Common myeloid progenitor, CD34-positive (primary cell): ENCODE results near the gene ASCL1.
A peak's percentile ranks its signal among the peaks of the same experiment; 100 is the strongest.

Source experiments
- CTCF ChIA-PET: fragments of 350-600 bp; sonication (Branson Sonifier 250); formaldehyde crosslinking; loops from one replicate; lab custom pipeline; 2021; ENCODE audit warnings: antibody characterized with exemption; lab: Charles Lee
- POLR2A ChIA-PET: fragments of 350-600 bp; sonication (Branson Sonifier 250); formaldehyde crosslinking; loops from one replicate; lab custom pipeline; 2021; ENCODE audit warnings: antibody characterized with exemption; lab: Charles Lee
- DNase-seq, 3 donors: peaks; one replicate each; pipeline versions ENCODE4 v3.0.0 to v3.0.0-alpha.2; 2013
- H3K27ac ChIP-seq, 2 experiments: 1 replicate in 1 of 2; 2 replicates in 1 of 2; pipeline ENCODE4 v1.7.0; 2013; ENCODE audit warnings: inconsistent platforms in 2 of 2, low read length in 2 of 2, mild to moderate bottlenecking in 2 of 2, low read depth in 1 of 2, moderate library complexity in 1 of 2; ENCODE audit not compliant: severe bottlenecking in 2 of 2, insufficient read depth in 1 of 2, poor library complexity in 1 of 2
- H3K27me3 ChIP-seq, 5 experiments: replicated peaks in 2 of 5; 1 replicate in 3 of 5; 2 replicates in 2 of 5; pipeline versions ENCODE4 v1.6.1 to v1.7.0; 2013; ENCODE audit warnings: low read length in 4 of 5, mild to moderate bottlenecking in 2 of 5, moderate library complexity in 2 of 5, inconsistent platforms in 1 of 5; ENCODE audit not compliant: insufficient read depth in 5 of 5, control insufficient read depth in 4 of 5
- H3K36me3 ChIP-seq, 4 experiments: 1 replicate in 2 of 4; 2 replicates in 2 of 4; pipeline versions ENCODE4 v1.6.1 to v1.7.0; 2013; ENCODE audit warnings: low read length in 3 of 4, control low read depth in 1 of 4, mild to moderate bottlenecking in 1 of 4; ENCODE audit not compliant: control insufficient read depth in 4 of 4, insufficient read depth in 4 of 4
- H3K4me1 ChIP-seq, 4 experiments: 1 replicate in 3 of 4; 2 replicates in 1 of 4; pipeline versions ENCODE4 v1.6.1 to v1.7.1; 2013; ENCODE audit warnings: low read length in 3 of 4, mild to moderate bottlenecking in 3 of 4, control low read depth in 1 of 4, inconsistent platforms in 1 of 4, moderate library complexity in 1 of 4; ENCODE audit not compliant: control insufficient read depth in 4 of 4, insufficient read depth in 4 of 4; ENCODE audit errors: control extremely low read depth in 1 of 4
- H3K4me3 ChIP-seq, 7 experiments: 1 replicate in 4 of 7; 2 replicates in 3 of 7; pipeline versions ENCODE4 v1.5.1 to v1.7.0; 2013; ENCODE audit warnings: mild to moderate bottlenecking in 7 of 7, low read length in 6 of 7, moderate library complexity in 6 of 7, inconsistent platforms in 2 of 7, low read depth in 2 of 7, control low read depth in 1 of 7; ENCODE audit not compliant: insufficient read depth in 4 of 7, control insufficient read depth in 1 of 7; ENCODE audit errors: extremely low read depth in 1 of 7
- H3K9me3 ChIP-seq, 5 experiments: 1 replicate in 4 of 5; 2 replicates in 1 of 5; pipeline versions ENCODE4 v1.6.1 to v1.7.1; 2013; ENCODE audit warnings: low read length in 4 of 5, mild to moderate bottlenecking in 2 of 5, inconsistent platforms in 1 of 5, low read depth in 1 of 5, moderate library complexity in 1 of 5; ENCODE audit not compliant: control insufficient read depth in 4 of 5, insufficient read depth in 2 of 5; ENCODE audit errors: control extremely low read depth in 1 of 5
- WGBS: methylation state at CpG from one replicate; pipeline ENCODE4 v1.1.5; 2013; ENCODE audit not compliant: insufficient coverage; 5-methylcytosine and 5-hydroxymethylcytosine counted together

ASCL1 gene

GRCh38 chr12:102913453-102914226 is 43.8 kb upstream of the ASCL1 start:
- Histone ChIP-seq H3K9me3 (no peaks in the 10 kb centered on the region), H3K4me1 (peaks cover 0 to 8% (median 3%) of the 10 kb centered on the region in 4 experiments), H3K27me3 (peaks cover 0 to 18% (median 8%) of the 10 kb centered on the region in 5 experiments), H3K4me3 (no peak overlapping the region), H3K27ac (no peak overlapping the region), H3K36me3 (no peaks in the 10 kb centered on the region)
- no CpG with 5 or more reads among the region's 2 CpGs for WGBS
- POLR2A ChIA-PET, result no interaction called here
- CTCF ChIA-PET, result interaction anchor here (1.2 kb wide), 1 partner anchor 635 kb away, joined by 4 read pairs; no protein-coding TSS in a partner anchor
- DNase-seq, result no peak

DNA sequence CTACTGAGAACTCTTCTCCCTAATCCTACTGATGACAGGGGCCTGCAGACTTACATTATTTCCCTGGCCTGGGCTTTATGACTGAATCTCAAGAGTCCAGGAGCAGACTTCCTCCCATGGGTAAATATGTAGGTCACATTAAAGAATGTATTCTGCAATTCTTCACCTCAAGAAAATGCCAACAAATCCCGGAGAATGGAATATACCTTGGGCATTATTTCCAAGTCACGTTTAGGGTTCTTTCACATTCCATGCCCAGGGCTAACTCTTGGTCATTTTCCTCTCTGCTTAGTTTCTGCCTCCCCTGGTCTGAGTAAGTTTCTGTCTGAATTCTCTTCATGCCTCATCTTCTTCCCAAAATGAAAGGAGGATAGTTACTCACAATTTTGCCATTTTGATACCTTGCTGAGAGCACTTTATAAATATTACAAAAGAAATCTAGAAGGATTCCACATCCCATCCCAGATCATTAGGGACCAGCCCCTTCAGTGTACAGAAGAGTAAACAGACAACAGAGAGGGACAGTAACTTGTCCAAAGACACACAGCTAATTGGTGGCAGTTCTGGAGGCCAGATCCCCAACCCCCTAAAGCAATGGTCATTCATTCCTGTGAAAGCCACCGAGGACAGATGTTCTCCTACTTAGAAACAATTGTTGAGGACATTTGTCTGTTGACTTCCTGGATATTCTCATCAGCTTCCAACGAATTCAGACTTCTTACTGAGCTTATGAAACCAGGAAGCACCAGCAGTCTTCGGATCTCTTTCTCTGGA is 41.0 kb upstream of the ASCL1 start:
- Histone ChIP-seq H3K4me3 (peak overlapping the region in 3 of 7 experiments; percentile 48 to 69 (median 66)), H3K27ac (no peak overlapping the region), H3K36me3 (no peaks in the 10 kb centered on the region), H3K27me3 (peaks cover 0 to 18% (median 8%) of the 10 kb centered on the region in 5 experiments), H3K4me1 (peaks cover 0 to 8% (median 3%) of the 10 kb centered on the region in 4 experiments), H3K9me3 (no peaks in the 10 kb centered on the region)
- ChIA-PET POLR2A (no interaction called here), CTCF (interaction anchor here (1.4 kb wide), 1 partner anchor 632 kb away, joined by 4 read pairs; no protein-coding TSS in a partner anchor)
- no peak for DNase-seq
- WGBS, result 79% methylated on average over 5 of the region's 5 CpGs

DNA sequence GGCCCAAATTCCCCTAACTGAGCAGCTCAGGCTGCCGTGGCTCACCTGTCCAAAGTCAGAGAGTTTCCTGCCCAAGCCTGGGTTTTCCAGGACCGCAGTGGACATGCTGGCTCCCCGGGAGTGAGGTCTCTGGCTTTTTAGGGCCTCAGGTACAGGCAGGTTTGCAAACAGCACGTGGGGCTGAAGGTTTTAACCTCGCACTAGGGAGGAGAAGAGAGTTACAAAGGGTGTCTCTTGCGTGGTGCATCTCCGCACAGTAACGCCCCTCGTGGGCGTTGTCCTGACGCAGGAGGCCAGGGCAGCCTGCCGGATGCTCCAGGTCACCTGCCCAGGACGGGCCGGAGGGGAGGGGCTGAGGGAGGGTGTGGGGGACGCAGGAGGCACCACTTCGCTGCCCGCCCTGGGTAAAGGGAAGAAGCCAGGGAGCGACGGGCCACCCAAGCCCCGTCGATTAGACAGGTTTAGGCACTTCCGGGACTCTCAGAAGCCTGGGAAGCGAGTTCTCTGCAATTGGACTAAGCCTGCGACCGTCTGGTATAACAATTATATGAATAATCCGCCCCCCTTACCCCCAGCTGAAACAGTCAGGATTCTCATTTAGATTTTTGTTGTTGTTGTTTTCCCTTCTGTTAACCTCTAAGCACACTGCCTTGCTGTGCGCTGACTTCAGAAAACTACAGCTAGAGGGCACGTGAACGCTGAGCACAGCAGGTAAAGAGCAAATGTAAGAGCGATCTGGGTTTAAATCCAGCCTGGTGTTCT is 40.3 kb upstream of the ASCL1 start, which contains the start of gene PAH:
Gene PAH (minus strand): TSS at position 219 of the 762 bp plus-strand sequence. CDS start 114 bp downstream, at position 105.
- peak within 1 kb of the TSS in 4 of 7 experiments; percentile 48 to 69 (median 60) for H3K4me3 ChIP-seq

DNA sequence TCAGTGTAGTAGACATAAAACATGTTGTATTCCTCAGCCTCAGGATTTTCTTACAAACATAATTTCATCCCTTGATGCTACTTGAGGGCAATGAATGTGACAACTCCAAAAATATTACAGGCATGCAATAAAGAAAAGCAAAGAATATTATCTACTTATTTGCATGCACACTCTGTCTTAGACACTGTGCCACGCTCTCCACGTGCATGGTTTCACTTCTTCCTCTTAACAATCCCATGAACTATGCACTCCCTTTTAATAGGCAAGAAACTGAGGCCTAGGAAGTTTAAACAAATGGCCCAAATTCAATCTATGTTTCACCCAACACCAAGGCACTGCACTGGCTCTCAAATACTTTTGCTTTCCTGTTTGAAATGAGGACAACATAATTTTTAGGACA is 38.6 kb upstream of the ASCL1 start:
- no peak for DNase-seq
- no peaks in the 10 kb centered on the region for H3K36me3 ChIP-seq
- H3K4me3 ChIP-seq, result no peak overlapping the region
- peaks cover 0 to 18% (median 8%) of the 10 kb centered on the region in 5 experiments for H3K27me3 ChIP-seq
- CTCF ChIA-PET, result no interaction called here
- peaks cover 0 to 8% (median 3%) of the 10 kb centered on the region in 4 experiments for H3K4me1 ChIP-seq
- H3K9me3 ChIP-seq, result no peaks in the 10 kb centered on the region
- POLR2A ChIA-PET, result no interaction called here
- WGBS, result 100% methylated on average over 2 of the region's 2 CpGs
- H3K27ac ChIP-seq, result no peak overlapping the region

More for the DNA sequence above, 40.3 kb upstream of the ASCL1 start, which contains the start of gene PAH:
- 7% methylated on average over 27 of the region's 30 CpGs for WGBS
- no peaks in the 10 kb centered on the region for H3K9me3 ChIP-seq
- DNase-seq, result peak; percentile 4 to 29 (median 13)
- peaks cover 0 to 18% (median 8%) of the 10 kb centered on the region in 5 experiments for H3K27me3 ChIP-seq
- peaks cover 0 to 8% (median 3%) of the 10 kb centered on the region in 4 experiments for H3K4me1 ChIP-seq
- ChIA-PET CTCF (interaction anchor here (1.4 kb wide), 1 partner anchor 631 kb away, joined by 4 read pairs; no protein-coding TSS in a partner anchor), POLR2A (no interaction called here)
- no peak within 1 kb of the TSS for H3K27ac ChIP-seq
- H3K36me3 ChIP-seq, result no peaks in the 10 kb centered on the region

DNA sequence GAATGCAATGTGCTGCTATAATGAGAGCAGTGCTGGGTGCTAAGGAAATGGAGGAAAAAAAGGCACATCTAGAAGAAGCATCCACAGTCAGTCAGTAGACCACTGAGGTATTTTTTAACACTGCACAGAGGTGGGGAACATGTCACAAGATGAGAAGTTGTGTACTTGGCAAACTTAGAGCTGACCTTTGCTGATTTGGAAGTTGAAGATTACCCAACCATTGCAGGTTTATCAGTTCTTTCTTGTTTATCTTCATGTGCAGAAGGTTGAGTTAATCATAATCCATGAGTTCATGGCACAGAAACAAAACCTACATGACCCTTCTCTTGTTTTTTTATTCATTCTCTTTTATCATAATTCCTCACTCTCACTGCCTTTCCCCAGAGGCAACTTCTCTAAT is 37.2 kb upstream of the ASCL1 start:
- POLR2A ChIA-PET, result no interaction called here

DNA sequence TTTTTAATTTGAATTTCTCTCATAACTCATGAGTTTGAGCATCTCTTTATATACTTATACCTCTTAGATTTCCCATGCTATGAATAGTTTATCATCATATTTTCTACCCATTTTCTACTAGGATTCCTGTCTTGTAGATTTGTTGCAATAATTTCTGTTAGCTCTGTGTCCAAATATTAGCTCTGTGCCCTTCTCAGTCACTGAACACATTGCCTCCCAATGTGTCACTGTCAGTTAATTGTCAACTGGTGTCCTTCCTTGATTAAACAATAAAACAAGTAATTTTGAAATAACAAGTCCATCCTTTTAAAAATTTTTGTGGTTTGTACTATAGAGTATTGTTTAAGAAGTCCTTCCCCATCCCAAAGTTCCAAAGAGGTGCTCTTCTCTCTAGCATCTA is 36.2 kb upstream of the ASCL1 start:
- H3K4me3 ChIP-seq, result no peak overlapping the region
- POLR2A ChIA-PET, result no interaction called here
- H3K36me3 ChIP-seq, result no peaks in the 10 kb centered on the region
- peaks cover 0 to 10% (median 6%) of the 10 kb centered on the region in 5 experiments for H3K27me3 ChIP-seq
- no peak for DNase-seq
- H3K9me3 ChIP-seq, result no peaks in the 10 kb centered on the region
- H3K4me1 ChIP-seq, result peaks cover 0 to 8% (median 3%) of the 10 kb centered on the region in 4 experiments
- CTCF ChIA-PET, result no interaction called here
- no peak overlapping the region for H3K27ac ChIP-seq

More for the DNA sequence above, 37.2 kb upstream of the ASCL1 start:
- DNase-seq, result no peak
- H3K27me3 ChIP-seq, result peaks cover 0 to 12% (median 8%) of the 10 kb centered on the region in 5 experiments
- CTCF ChIA-PET, result no interaction called here
- H3K4me3 ChIP-seq, result no peak overlapping the region
- peaks cover 0 to 8% (median 3%) of the 10 kb centered on the region in 4 experiments for H3K4me1 ChIP-seq
- H3K36me3 ChIP-seq, result no peaks in the 10 kb centered on the region
- no peaks in the 10 kb centered on the region for H3K9me3 ChIP-seq
- H3K27ac ChIP-seq, result no peak overlapping the region
